Vagina (tissue), 2 donors: ENCODE measurements around the gene CCNL1.

Experiments
- CTCF ChIP-seq, 3 experiments: fragments of 450-650 bp in 2 of 3; fragments of 200-600 bp in 1 of 3; sonication (generic) in 1 of 3; IDR thresholded peaks; one replicate each; pipeline ENCODE4 v1.5.1; 2017 to 2019; ENCODE audit warnings: antibody characterized with exemption in 3 of 3, mild to moderate bottlenecking in 2 of 3, moderate library complexity in 2 of 3
- POLR2A ChIP-seq, 2 donors: fragments of 450-650 bp; IDR thresholded peaks; one replicate each; pipeline ENCODE4 v1.6.1; 2017; ENCODE audit warnings: antibody characterized with exemption in 2 of 2, mild to moderate bottlenecking in 2 of 2, moderate library complexity in 2 of 2

GRCh38 chr3:157127831-157128767 lies 31.8 kb downstream of the CCNL1 start:
- TF ChIP-seq CTCF (IDR thresholded peaks at IDR 0.05) (no peak), POLR2A (IDR thresholded peaks at IDR 0.05) (no peak)
